ENCODE results near the gene FREM3.
"Not testable (repeated sequence)": the region's sequence is repeated elsewhere in the genome, so short reads cannot be mapped to it uniquely, and the experiment has no call there.

FREM3 gene

DNA sequence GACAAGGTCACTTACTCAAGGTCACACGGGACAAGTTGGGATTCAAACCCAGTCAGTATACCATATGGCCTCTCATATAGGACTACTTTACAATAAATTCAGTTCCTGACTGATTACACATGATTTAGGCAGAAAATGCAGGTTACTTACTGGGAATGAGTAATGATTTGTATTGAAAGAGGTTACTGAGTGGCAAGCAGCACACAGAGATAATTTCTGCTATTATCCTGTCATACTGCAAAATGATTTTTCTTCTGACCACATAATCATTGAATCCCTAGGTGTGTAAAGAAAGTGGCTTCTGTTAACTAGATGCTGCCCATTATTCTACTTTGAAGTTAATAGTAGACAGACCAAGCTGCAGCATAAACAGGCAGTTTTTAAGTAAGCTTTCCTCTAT, 8.2 kb downstream of the FREM3 start:
- Mint-ChIP-seq H3K4me1 (no peaks in the 10 kb centered on the region), H3K36me3 (ENCODE audit: low read depth) (no peaks in the 10 kb centered on the region), H3K27me3 (ENCODE audit: low read depth, poor library complexity) (peaks cover 20% of the 10 kb centered on the region), H3K9me3 (no peaks in the 10 kb centered on the region), H3K4me3 (no peak overlapping the region), H3K27ac (no peak overlapping the region)
- no peak for DNase-seq
- TF ChIP-seq, protein P1, sequence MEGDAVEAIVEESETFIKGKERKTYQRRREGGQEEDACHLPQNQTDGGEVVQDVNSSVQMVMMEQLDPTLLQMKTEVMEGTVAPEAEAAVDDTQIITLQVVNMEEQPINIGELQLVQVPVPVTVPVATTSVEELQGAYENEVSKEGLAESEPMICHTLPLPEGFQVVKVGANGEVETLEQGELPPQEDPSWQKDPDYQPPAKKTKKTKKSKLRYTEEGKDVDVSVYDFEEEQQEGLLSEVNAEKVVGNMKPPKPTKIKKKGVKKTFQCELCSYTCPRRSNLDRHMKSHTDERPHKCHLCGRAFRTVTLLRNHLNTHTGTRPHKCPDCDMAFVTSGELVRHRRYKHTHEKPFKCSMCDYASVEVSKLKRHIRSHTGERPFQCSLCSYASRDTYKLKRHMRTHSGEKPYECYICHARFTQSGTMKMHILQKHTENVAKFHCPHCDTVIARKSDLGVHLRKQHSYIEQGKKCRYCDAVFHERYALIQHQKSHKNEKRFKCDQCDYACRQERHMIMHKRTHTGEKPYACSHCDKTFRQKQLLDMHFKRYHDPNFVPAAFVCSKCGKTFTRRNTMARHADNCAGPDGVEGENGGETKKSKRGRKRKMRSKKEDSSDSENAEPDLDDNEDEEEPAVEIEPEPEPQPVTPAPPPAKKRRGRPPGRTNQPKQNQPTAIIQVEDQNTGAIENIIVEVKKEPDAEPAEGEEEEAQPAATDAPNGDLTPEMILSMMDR (IDR thresholded peaks at IDR 0.05) = no peak

DNA sequence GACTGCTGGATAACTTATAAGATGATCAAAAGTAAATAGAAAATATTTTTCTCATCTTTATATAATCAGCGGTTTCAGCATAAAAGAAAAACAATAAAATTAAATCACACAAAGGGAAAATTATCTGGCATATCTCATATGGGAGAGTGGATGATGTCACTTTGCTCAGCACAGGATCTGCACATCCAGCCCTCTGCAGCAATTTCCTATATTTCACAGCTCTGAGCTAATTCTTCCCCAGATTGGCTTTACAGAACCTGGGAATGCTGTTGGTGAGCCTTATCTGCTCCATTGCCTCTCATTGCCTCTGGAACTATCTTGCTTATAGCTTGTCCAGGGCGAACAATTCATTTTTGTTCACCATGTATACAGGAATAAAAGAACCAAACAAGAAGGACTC, 21.0 kb downstream of the FREM3 start:
- Mint-ChIP-seq H3K9me3 (peaks cover 12% of the 10 kb centered on the region), H3K4me3 (no peak overlapping the region), H3K27me3 (ENCODE audit: low read depth, poor library complexity) (peaks cover 4% of the 10 kb centered on the region), H3K27ac (no peak overlapping the region), H3K4me1 (no peaks in the 10 kb centered on the region), H3K36me3 (ENCODE audit: low read depth) (no peaks in the 10 kb centered on the region)
- DNase-seq = no peak
- TF ChIP-seq, protein P1 (IDR thresholded peaks at IDR 0.05) = no peak

DNA sequence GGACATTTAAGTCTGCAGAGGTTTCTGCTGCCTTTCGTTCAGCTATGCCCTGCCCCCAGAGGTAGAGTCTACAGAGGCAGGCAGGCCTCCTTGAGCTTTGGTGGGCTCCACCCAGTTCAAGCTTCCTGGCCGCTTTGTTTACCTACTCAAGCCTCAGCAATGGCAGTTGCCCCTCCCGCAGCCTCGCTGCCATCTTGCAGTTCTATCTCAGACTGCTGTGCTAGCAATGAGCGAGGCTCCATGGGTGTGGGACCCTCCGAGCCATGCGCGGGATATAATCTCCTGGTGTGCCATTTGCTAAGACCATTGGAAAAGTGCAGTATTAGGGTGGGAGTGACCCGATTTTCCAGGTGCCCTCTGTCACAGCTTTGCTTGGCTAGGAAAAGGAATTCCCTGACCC, 26.8 kb downstream of the FREM3 start:
- not testable (repeated sequence) for H3K27ac Mint-ChIP-seq; H3K36me3 Mint-ChIP-seq (ENCODE audit: low read depth); H3K4me1 Mint-ChIP-seq; H3K4me3 Mint-ChIP-seq; DNase-seq
- Mint-ChIP-seq H3K9me3 (peaks cover 17% of the 10 kb centered on the region), H3K27me3 (ENCODE audit: low read depth, poor library complexity) (peaks cover 12% of the 10 kb centered on the region)

DNA sequence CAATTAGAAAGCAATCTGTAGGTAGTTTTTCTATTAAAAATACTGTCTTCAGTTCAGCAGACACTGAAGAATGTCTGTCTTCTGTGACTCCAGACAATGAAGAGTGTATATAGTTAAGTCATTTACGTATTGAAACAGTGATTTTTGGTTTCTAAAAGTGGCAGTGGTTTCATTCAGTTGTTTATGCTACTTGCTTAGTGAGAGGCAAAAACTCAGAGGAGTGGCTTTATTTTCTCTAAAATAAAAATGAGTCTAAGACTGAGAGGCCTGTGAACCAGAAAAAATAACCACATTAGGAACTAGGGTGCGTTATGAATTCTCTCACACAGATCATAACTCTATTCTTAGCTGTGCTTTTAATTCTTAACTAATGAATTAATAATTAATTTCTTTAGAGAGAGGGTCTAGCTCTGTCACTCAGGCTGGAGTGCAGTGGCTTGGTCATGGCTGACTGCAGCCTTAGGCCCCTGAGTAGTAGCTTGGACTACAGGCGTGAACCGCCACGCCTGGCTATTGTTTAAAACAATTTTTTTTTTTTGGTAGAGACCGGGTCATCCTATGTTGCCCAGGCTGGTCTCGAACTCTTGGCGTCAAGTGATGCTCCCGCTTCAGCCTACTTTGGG, 31.4 kb downstream of the FREM3 start:
- peaks cover 16% of the 10 kb centered on the region for H3K9me3 Mint-ChIP-seq
- H3K4me1 Mint-ChIP-seq = no peaks in the 10 kb centered on the region
- peaks cover 4% of the 10 kb centered on the region for H3K36me3 Mint-ChIP-seq (ENCODE audit: low read depth)
- no peak for DNase-seq
- H3K4me3 Mint-ChIP-seq = no peak overlapping the region
- H3K27ac Mint-ChIP-seq = no peak overlapping the region
- TF ChIP-seq, protein P1 (IDR thresholded peaks at IDR 0.05) = no peak
- H3K27me3 Mint-ChIP-seq (ENCODE audit: low read depth, poor library complexity) = peaks cover 8% of the 10 kb centered on the region

DNA sequence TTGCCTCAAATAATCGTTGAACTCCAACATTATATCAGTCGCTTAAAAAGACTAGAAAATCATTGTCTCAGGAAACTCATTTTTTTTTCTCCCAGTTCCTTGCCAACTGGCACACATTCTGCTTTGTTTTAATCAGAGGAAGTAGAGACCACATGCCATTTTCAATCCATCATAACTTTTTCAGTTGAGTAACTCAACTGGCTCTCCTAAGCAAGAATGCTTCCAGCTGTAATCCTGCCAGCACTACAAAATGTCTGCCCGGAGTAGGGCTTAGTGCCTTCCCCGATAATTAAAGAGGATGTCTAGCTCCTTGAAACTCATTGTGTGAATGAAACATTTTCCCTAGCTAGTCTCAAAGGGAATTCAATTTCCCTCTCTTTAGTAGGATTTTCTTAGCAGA, 33.0 kb downstream of the FREM3 start:
- peaks cover 27% of the 10 kb centered on the region for H3K9me3 Mint-ChIP-seq
- H3K4me1 Mint-ChIP-seq = no peaks in the 10 kb centered on the region
- TF ChIP-seq, protein P1 (IDR thresholded peaks at IDR 0.05) = no peak
- no peak overlapping the region for H3K27ac Mint-ChIP-seq
- DNase-seq = no peak
- H3K27me3 Mint-ChIP-seq (ENCODE audit: low read depth, poor library complexity) = peaks cover 1% of the 10 kb centered on the region
- peaks cover 9% of the 10 kb centered on the region for H3K36me3 Mint-ChIP-seq (ENCODE audit: low read depth)
- H3K4me3 Mint-ChIP-seq = no peak overlapping the region

DNA sequence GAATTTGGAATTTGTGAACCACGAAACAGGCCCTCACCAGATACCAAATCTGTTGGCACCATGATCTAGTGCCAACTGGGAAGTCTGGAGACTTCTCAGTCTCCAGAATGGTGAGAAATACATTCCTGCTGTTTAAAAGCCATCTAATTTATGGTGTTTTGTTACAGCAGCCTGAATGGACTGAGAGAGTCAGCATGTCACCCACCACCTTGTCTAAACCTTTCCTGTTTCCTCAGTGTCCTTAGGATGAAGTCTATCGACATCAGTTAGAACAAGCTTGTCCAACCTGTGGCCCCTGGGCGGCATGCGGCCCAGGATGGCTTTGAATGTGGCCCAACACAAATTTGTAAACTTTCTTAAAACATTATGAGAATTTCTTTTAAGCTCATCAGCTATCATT, 42.1 kb downstream of the FREM3 start:
- H3K27me3 Mint-ChIP-seq (ENCODE audit: low read depth, poor library complexity) = peaks cover 4% of the 10 kb centered on the region
- no peaks in the 10 kb centered on the region for H3K4me1 Mint-ChIP-seq
- DNase-seq = no peak
- no peaks in the 10 kb centered on the region for H3K36me3 Mint-ChIP-seq (ENCODE audit: low read depth)
- no peak overlapping the region for H3K4me3 Mint-ChIP-seq
- H3K27ac Mint-ChIP-seq = no peak overlapping the region
- peaks cover 24% of the 10 kb centered on the region for H3K9me3 Mint-ChIP-seq
- TF ChIP-seq, protein P1 (IDR thresholded peaks at IDR 0.05) = no peak

All from nephron progenitor cell (in vitro differentiated cells).